GM12878 (cell line): ENCODE data around the gene PTGFRN. TPM values are rescaled to one million over a fixed set of nuclear protein-coding genes. Genes with fewer than 3 reads are reported as not detected.
A peak's percentile ranks its signal among the peaks of the same experiment; 100 is the strongest.

Experiments used
- ATAC-seq: fragments of 200-7000 bp; cut with Tn5 transposase; 3 replicates; pipeline ENCODE4 v1.9.1; 2020; ENCODE audit warnings: mild to moderate bottlenecking, moderate library complexity
- Bru-seq: library from RNA; stranded (reverse); fragments of 400-500 nt; gene quantifications from one replicate; lab custom pipeline; 2021; lab: Mats Ljungman, UMichigan
- BruChase-seq, 2 experiments: library from RNA; stranded (reverse); fragments of 400-500 nt; gene quantifications; one replicate each; lab custom pipeline; 2021; lab: Mats Ljungman, UMichigan
- BruUV-seq: library from RNA; stranded (reverse); fragments of 400-500 nt; replicated peaks from 2 replicates; lab custom pipeline; 2021; lab: Mats Ljungman, UMichigan
- CTCF ChIA-PET: fragments of 300-600 bp; sonication (Branson Sonifier 250); formaldehyde crosslinking; extraction: SDS; loops from one replicate; lab custom pipeline; 2021; ENCODE audit warnings: inconsistent platforms; lab: Yijun Ruan, JAX
- POLR2A ChIA-PET: fragments of 350-600 bp; formaldehyde crosslinking; extraction: SDS; loops from one replicate; lab custom pipeline; 2021; ENCODE audit warnings: inconsistent platforms; lab: Charles Lee
- RAD21 ChIA-PET: fragments of 300-600 bp; sonication (Branson Sonifier 250); formaldehyde crosslinking; loops from one replicate; lab custom pipeline; 2023; ENCODE audit warnings: antibody characterized with exemption; ENCODE audit not compliant: unreplicated experiment; lab: Charles Lee
- SMC1A ChIA-PET: fragments of 300-600 bp; sonication (Branson Sonifier 250); formaldehyde crosslinking; loops from one replicate; lab custom pipeline; 2023; ENCODE audit not compliant: unreplicated experiment, uncharacterized antibody; lab: Charles Lee
- DNase-seq: peaks from one replicate; pipeline ENCODE4 v3.0.0-alpha.2; 2011; ENCODE audit warnings: low read depth, low spot score
- FAIRE-seq: peaks from 3 replicates; lab custom pipeline; 2011; peaks lifted over from hg19 to GRCh38; lab: Jason Lieb, UNC
- H2AFZ ChIP-seq: 2 replicates; pipeline ENCODE4 v1.6.0; 2011; ENCODE audit warnings: low read depth, low read length, control low read depth; ENCODE audit not compliant: control insufficient read depth
- H3K27ac ChIP-seq: 2 replicates; pipeline ENCODE4 v1.5.1; 2011; ENCODE audit warnings: control low read depth; ENCODE audit not compliant: control insufficient read depth, insufficient read depth
- H3K27me3 ChIP-seq, 2 experiments: replicated peaks in 1 of 2; 2 replicates each; pipeline versions ENCODE4 v1.6.0 to v1.6.1; 2011; ENCODE audit warnings: low read length in 1 of 2; ENCODE audit not compliant: control insufficient read depth in 2 of 2, insufficient read depth in 2 of 2
- H3K36me3 ChIP-seq, 2 experiments: 2 replicates each; pipeline ENCODE4 v1.5.1; 2011; ENCODE audit warnings: low read length in 1 of 2; ENCODE audit not compliant: control insufficient read depth in 2 of 2, insufficient read depth in 2 of 2
- H3K4me1 ChIP-seq: 2 replicates; pipeline ENCODE4 v1.6.1; 2011; ENCODE audit warnings: mild to moderate bottlenecking, low read length, moderate library complexity, mixed read lengths; ENCODE audit not compliant: control insufficient read depth, insufficient read depth
- H3K4me2 ChIP-seq: 2 replicates; pipeline ENCODE4 v1.6.0; 2011; ENCODE audit warnings: control low read depth; ENCODE audit not compliant: control insufficient read depth, insufficient read depth
- H3K4me3 ChIP-seq: fragments of 200-600 bp; sonication (generic); 2 replicates; pipeline ENCODE4 v1.5.1; 2016
- H3K79me2 ChIP-seq: 2 replicates; pipeline ENCODE4 v1.6.0; 2011; ENCODE audit warnings: low read length; ENCODE audit not compliant: control insufficient read depth, insufficient read depth
- H3K9ac ChIP-seq: 2 replicates; pipeline ENCODE4 v1.8.0; 2011; ENCODE audit warnings: low read length, control low read depth, mixed read lengths; ENCODE audit not compliant: control insufficient read depth, insufficient read depth
- H3K9me3 ChIP-seq: replicated peaks from 3 replicates; pipeline ENCODE4 v1.5.1; 2011; ENCODE audit warnings: mild to moderate bottlenecking, low read length; ENCODE audit not compliant: control insufficient read depth, insufficient read depth
- H4K20me1 ChIP-seq: 2 replicates; pipeline ENCODE4 v1.6.0; 2011; ENCODE audit not compliant: control insufficient read depth, insufficient read depth
- CBFB ChIP-seq: IDR thresholded peaks from 2 replicates; pipeline ENCODE4 v1.6.1; 2016; ENCODE audit warnings: antibody characterized with exemption, low read depth
- CBX5 ChIP-seq: sonication (generic); IDR thresholded peaks from 2 replicates; pipeline ENCODE4 v1.6.1; 2016; ENCODE audit warnings: low read depth, moderate library complexity, mild to moderate bottlenecking, inconsistent platforms
- DPF2 ChIP-seq: fragments of 450-650 bp; IDR thresholded peaks from 2 replicates; pipeline ENCODE4 v1.6.1; 2017; ENCODE audit warnings: mild to moderate bottlenecking
- EED ChIP-seq: sonication (generic); IDR thresholded peaks from 2 replicates; pipeline ENCODE4 v1.6.1; 2016; ENCODE audit warnings: antibody characterized with exemption, low read depth
- ESRRA ChIP-seq: IDR thresholded peaks from 2 replicates; pipeline ENCODE4 v1.6.1; 2012; ENCODE audit warnings: mild to moderate bottlenecking, low read length, improper control_type of control experiment
- FOS ChIP-seq: IDR thresholded peaks from 3 replicates; pipeline ENCODE4 v1.6.1; 2011; ENCODE audit warnings: borderline replicate concordance; ENCODE audit not compliant: insufficient read length; ENCODE audit errors: extremely low read depth
- IRF4 ChIP-seq: IDR thresholded peaks from 2 replicates; pipeline ENCODE4 v1.6.1; 2011; ENCODE audit warnings: low read depth, low read length
- LARP7 ChIP-seq: fragments of 450-650 bp; IDR thresholded peaks from 2 replicates; pipeline ENCODE4 v1.6.1; 2017; ENCODE audit warnings: mild to moderate bottlenecking
- POLR2AphosphoS5 ChIP-seq: IDR thresholded peaks from 2 replicates; pipeline ENCODE4 v1.6.1; 2011; ENCODE audit warnings: mild to moderate bottlenecking, low read length, inconsistent platforms
- RCOR1 ChIP-seq: conservative IDR thresholded peaks from 2 replicates; pipeline ENCODE4 v1.6.1; 2012; ENCODE audit warnings: low read depth, low read length, improper control_type of control experiment
- USF1 ChIP-seq: IDR thresholded peaks from 2 replicates; pipeline ENCODE4 v1.6.1; 2011; ENCODE audit warnings: borderline replicate concordance, low read depth, mild to moderate bottlenecking, moderate library complexity, mixed read lengths, low read length; ENCODE audit not compliant: insufficient read depth; ENCODE audit errors: extremely low read length
- ZNF217 ChIP-seq: fragments of 450-650 bp; IDR thresholded peaks from 2 replicates; pipeline ENCODE4 v1.6.1; 2017; ENCODE audit warnings: antibody characterized with exemption, mild to moderate bottlenecking
- ZNF24 ChIP-seq: fragments of 450-650 bp; IDR thresholded peaks from 2 replicates; pipeline ENCODE4 v1.6.1; 2017; ENCODE audit warnings: antibody characterized with exemption, mild to moderate bottlenecking
- ZNF592 ChIP-seq: fragments of 450-650 bp; IDR thresholded peaks from 2 replicates; pipeline ENCODE4 v1.6.1; 2017; ENCODE audit warnings: mild to moderate bottlenecking, moderate library complexity
- ZZZ3 ChIP-seq: IDR thresholded peaks from 2 replicates; pipeline ENCODE4 v1.6.1; 2011; ENCODE audit warnings: low read depth; ENCODE audit not compliant: control insufficient read depth, insufficient read length
- WGBS: methylation state at CpG from one replicate; pipeline ENCODE4 v1.1.6; 2016; ENCODE audit warnings: low lambda C conversion rate; ENCODE audit not compliant: insufficient replicate concordance, insufficient coverage; ENCODE audit errors: missing lambda C conversion rate; 5-methylcytosine and 5-hydroxymethylcytosine counted together
- in situ Hi-C: fragments of 300-500 bp; cut with MboI; formaldehyde crosslinking; loops from 9 replicates; pipeline ENCODE4 v1.14.3; 2018; ENCODE audit warnings: mixed read lengths
- intact Hi-C: fragments of 100-400 bp; cut with micrococcal nuclease; formaldehyde crosslinking; loops from one replicate; pipeline ENCODE4 v1.14.2; 2022; ENCODE audit not compliant: unreplicated experiment
- long read RNA-seq, 2 experiments: library from polyadenylated mRNA; unstranded; transcript quantifications; one replicate each; pipeline ENCODE4 v2.0.0, GENCODE V29; 2019 to 2020
- polyA minus RNA-seq, 3 experiments: library from RNA; depleted of rRNA, polyadenylated mRNA; stranded (reverse); fragments of >200 nt; gene quantifications; 2 replicates each; pipeline ENCODE4 v1.2.3, GENCODE V29; 2011
- polyA plus RNA-seq, 11 experiments: library from polyadenylated mRNA; depleted of rRNA in 4 of 11; unstranded in 6 of 11; stranded (reverse) in 5 of 11; fragments of >200 nt; fragmentation: Nextera tagmentation in 4 of 11; fragmentation: Illumina TruSeq in 1 of 11; extraction: Ambion mirVana in 4 of 11; extraction: Trizol in 1 of 11; gene quantifications; 1 replicate in 1 of 11; 2 replicates in 10 of 11; pipeline versions ENCODE4 v1.2.1 to v1.2.3, GENCODE V29; 2011 to 2016; ENCODE audit warnings: inconsistent platforms in 2 of 11, missing spikeins in 2 of 11, low read depth in 1 of 11
- total RNA-seq, 4 experiments: library from RNA; depleted of rRNA in 3 of 4; stranded (reverse); fragments of >200 nt in 3 of 4; fragmentation: Illumina TruSeq in 1 of 4; extraction: Trizol in 1 of 4; gene quantifications; 2 replicates each; pipeline versions ENCODE4 v1.2.1 to v1.2.3, GENCODE V29; 2013 to 2021

Gene PTGFRN
- 15.1 and 18.7 TPM in 2 replicates for total RNA-seq (2013; cell fraction: nucleolus; rRNA removed)
- 5.5 and 9.9 TPM in 2 replicates for total RNA-seq (2014; rRNA removed)
- total RNA-seq (2014; rRNA removed; fragmentation: Illumina TruSeq; extraction: Trizol), result 5.8 TPM in 2 replicates
- 8.3 and 8.9 TPM in 2 replicates for total RNA-seq (2021)
- 0.04 TPM for polyA plus RNA-seq (2011; ENCODE audit: low read depth)
- 2.8 and 3.5 TPM in 2 replicates for polyA plus RNA-seq (2011; rRNA removed)
- 1.7 and 2.1 TPM in 2 replicates for polyA plus RNA-seq (2011; cell fraction: cytosol; rRNA removed)
- polyA plus RNA-seq (2011; cell fraction: nucleus; rRNA removed), result 0.94 and 1.6 TPM in 2 replicates
- 0.04 and 0.15 TPM in 2 replicates for polyA plus RNA-seq (2012)
- polyA plus RNA-seq (2014; fragmentation: Illumina TruSeq; extraction: Trizol), result 2.4 and 5.3 TPM in 2 replicates
- 1 to 10 TPM; 4.9 to 7.2 TPM for polyA plus RNA-seq (2014; fragmentation: Nextera tagmentation; extraction: Ambion mirVana)
- 3.9 and 4.4 TPM in 2 replicates for polyA plus RNA-seq (2014; rRNA removed)
- 1 to 10 TPM; 2.7 to 3.1 TPM for polyA plus RNA-seq (2016; fragmentation: Nextera tagmentation; extraction: Ambion mirVana)
- 4.0 and 5.3 TPM in 2 replicates for polyA minus RNA-seq (2011; rRNA and poly(A)+ RNA removed)
- polyA minus RNA-seq (2011; cell fraction: cytosol; rRNA and poly(A)+ RNA removed), result 1.0 and 1.1 TPM in 2 replicates
- polyA minus RNA-seq (2011; cell fraction: nucleus; rRNA and poly(A)+ RNA removed), result 0.85 and 4.0 TPM in 2 replicates
- percentile 51 among the genes with signal in this experiment for Bru-seq, nascent RNA
- BruChase-seq, experiment 1, labeled RNA remaining after a 6-hour chase, result percentile 53 among the genes with signal in this experiment
- BruChase-seq, experiment 2, labeled RNA remaining after a 2-hour chase, result percentile 48 among the genes with signal in this experiment
- long read RNA-seq, experiment 1, full-length matches to known transcripts, result 1 of 5 reads
- long read RNA-seq, experiment 1, partial matches to known transcripts, result 0 of 5 reads
- long read RNA-seq, experiment 1, other reads (novel, unspliced or antisense), result 4 of 5 reads
- long read RNA-seq, experiment 2, partial matches to known transcripts, result 1 of 8 reads
- long read RNA-seq, experiment 2, other reads (novel, unspliced or antisense), result 7 of 8 reads

GRCh38 chr1:116909512-116910378 lies at the start of gene PTGFRN:
Gene PTGFRN, plus strand, starts transcription at chr1:116909916. Its CDS starts 288 bp downstream, at chr1:116910204.
- Histone ChIP-seq H3K4me3 (peak within 1 kb of the TSS; percentile 44; the same call in 1 of the 2 replicates), H3K36me3 (no peaks in the 10 kb centered on the region), H3K27me3 (peaks cover 0 to 13% of the 10 kb centered on the region in 2 experiments; a peak in 2 of 4 replicates), H4K20me1 (no peaks in the 10 kb centered on the region), H3K4me1 (no peaks in the 10 kb centered on the region), H3K9ac (no peak within 1 kb of the TSS), H3K27ac (no peak within 1 kb of the TSS), H2AFZ (no peak within 1 kb of the TSS), H3K9me3 (no peaks in the 10 kb centered on the region), H3K4me2 (peak within 1 kb of the TSS; percentile 54; the same call in 1 of the 2 replicates), H3K79me2 (no peaks in the 10 kb centered on the region)
- SMC1A ChIA-PET, result no interaction called here
- POLR2A ChIA-PET, result interaction anchor here (0.6 kb wide), 1 partner anchor 10 kb away, joined by 5 read pairs; no protein-coding TSS in a partner anchor
- intact Hi-C loops (no loop called here), in situ Hi-C loops (no loop called here)
- 36% methylated on average over 79 of the region's 86 CpGs for WGBS
- no peak for FAIRE-seq
- DNase-seq, result no peak
- CTCF ChIA-PET, result interaction anchor here (0.9 kb wide), 1 partner anchor 29 kb away, joined by 4 read pairs; no protein-coding TSS in a partner anchor
- no TSS peak for BruUV-seq
- RAD21 ChIA-PET, result interaction anchor here (0.8 to 2.8 kb wide), 2 partner anchors 21 to 341 kb away, joined by 3 to 8 read pairs; no protein-coding TSS in a partner anchor
- peak; percentile 34; the same call in 2 of the 3 replicates for ATAC-seq
- TF ChIP-seq IRF4 (no peak), CBFB (no peak), POLR2AphosphoS5 (no peak), RCOR1 (no peak), EED (peak; percentile 31; the same call in 1 of the 2 replicates), USF1 (no peak), ZNF592 (no peak), ZZZ3 (no peak), CBX5 (no peak), FOS (no peak), DPF2 (no peak), LARP7 (peak; percentile 68; the same call in 1 of the 2 replicates), ESRRA (no peak), ZNF217 (no peak; the same call in 1 of the 2 replicates), ZNF24 (no peak)
